OCI-LY1 (cell line): Measurements from ENCODE around the gene TRPM4.

ENCODE experiments used
- H2AFZ ChIP-seq: fragments of 200-600 bp; sonication (generic), shearing (Covaris generic); 2 replicates; pipeline ENCODE4 v1.6.0; 2014; ENCODE audit warnings: antibody characterized with exemption, mild to moderate bottlenecking, low read length
- H3F3A ChIP-seq: fragments of 200-600 bp; sonication (generic), shearing (Covaris generic); 2 replicates; pipeline ENCODE4 v1.6.0; 2014; ENCODE audit warnings: mild to moderate bottlenecking, antibody characterized with exemption, low read length, moderate library complexity; ENCODE audit not compliant: insufficient read depth
- H3K27ac ChIP-seq: fragments of 200-600 bp; sonication (generic); 2 replicates; pipeline ENCODE4 v1.5.1; 2014; ENCODE audit warnings: low read length, mixed run types, mild to moderate bottlenecking, low read depth; ENCODE audit not compliant: poor library complexity, severe bottlenecking
- H3K27me3 ChIP-seq: fragments of 200-600 bp; sonication (generic); 2 replicates; pipeline ENCODE4 v1.6.0; 2014; ENCODE audit warnings: antibody characterized with exemption, mild to moderate bottlenecking, low read length, moderate library complexity; ENCODE audit not compliant: insufficient read depth
- H3K36me3 ChIP-seq: fragments of 200-600 bp; sonication (generic); 2 replicates; pipeline ENCODE4 v1.6.1; 2014; ENCODE audit warnings: mild to moderate bottlenecking, antibody characterized with exemption, low read length, moderate library complexity, mixed read lengths; ENCODE audit not compliant: insufficient read depth
- H3K4me1 ChIP-seq: fragments of 200-600 bp; sonication (generic); 2 replicates; pipeline ENCODE4 v1.5.1; 2014; ENCODE audit warnings: mild to moderate bottlenecking, low read length, moderate library complexity; ENCODE audit not compliant: insufficient read depth, severe bottlenecking
- H3K4me2 ChIP-seq: fragments of 200-600 bp; sonication (generic), shearing (Covaris generic); 2 replicates; pipeline ENCODE4 v1.6.1; 2014; ENCODE audit warnings: low read length
- H3K4me3 ChIP-seq: fragments of 200-600 bp; sonication (generic); 2 replicates; pipeline ENCODE4 v1.5.1; 2014; ENCODE audit warnings: low read length, low read depth, mild to moderate bottlenecking, mixed read lengths; ENCODE audit not compliant: poor library complexity, severe bottlenecking
- H3K79me2 ChIP-seq: fragments of 200-600 bp; shearing (Covaris generic); 2 replicates; pipeline ENCODE4 v1.6.1; 2016; ENCODE audit warnings: mixed run types, low read length, mixed read lengths; ENCODE audit not compliant: insufficient read depth
- H3K9ac ChIP-seq: fragments of 200-600 bp; sonication (generic), shearing (Covaris generic); 2 replicates; pipeline ENCODE4 v1.6.1; 2014; ENCODE audit warnings: mild to moderate bottlenecking, low read length, mixed read lengths
- H3K9me2 ChIP-seq: fragments of 200-600 bp; sonication (generic), shearing (Covaris generic); 2 replicates; pipeline ENCODE4 v1.6.1; 2014; ENCODE audit warnings: low read depth, mild to moderate bottlenecking, low read length, mixed read lengths
- H3K9me3 ChIP-seq: fragments of 200-600 bp; shearing (Covaris generic); 2 replicates; pipeline ENCODE4 v1.6.1; 2014; ENCODE audit warnings: low read length, mixed read lengths
- H4K20me1 ChIP-seq: fragments of 200-600 bp; sonication (generic), shearing (Covaris generic); 2 replicates; pipeline ENCODE4 v1.6.0; 2016; ENCODE audit warnings: mild to moderate bottlenecking, low read length; ENCODE audit not compliant: insufficient read depth
- CTCF ChIP-seq: fragments of 200-600 bp; sonication (generic), shearing (Covaris generic); IDR thresholded peaks from 2 replicates; pipeline ENCODE4 v1.5.1; 2017; ENCODE audit warnings: mild to moderate bottlenecking, antibody characterized with exemption, low read length, moderate library complexity, mixed read lengths
- EZH2 ChIP-seq: fragments of 200-600 bp; sonication (generic), shearing (Covaris generic); IDR thresholded peaks from 2 replicates; pipeline ENCODE4 v1.8.0; 2017; ENCODE audit warnings: borderline replicate concordance, mixed run types, mild to moderate bottlenecking, antibody characterized with exemption, low read length, moderate library complexity, mixed read lengths

Gene TRPM4

GRCh38 chr19:49188626-49189200, 31.1 kb downstream of the TRPM4 start:
- no peaks in the 10 kb centered on the region for H3K4me1 ChIP-seq
- H3K9me3 ChIP-seq = peaks cover 7% of the 10 kb centered on the region
- TF ChIP-seq CTCF (no peak), EZH2 (no peak)
- no peaks in the 10 kb centered on the region for H3K9me2 ChIP-seq
- H3K4me3 ChIP-seq = no peak overlapping the region
- no peak overlapping the region for H3K9ac ChIP-seq
- H3K27me3 ChIP-seq = peaks cover 15% of the 10 kb centered on the region; the same call in 1 of the 2 replicates
- no peak overlapping the region for H2AFZ ChIP-seq
- no peaks in the 10 kb centered on the region for H3F3A ChIP-seq
- no peaks in the 10 kb centered on the region for H4K20me1 ChIP-seq
- H3K36me3 ChIP-seq = no peaks in the 10 kb centered on the region; the same call in 1 of the 2 replicates
- no peak overlapping the region for H3K27ac ChIP-seq
- H3K79me2 ChIP-seq = no peaks in the 10 kb centered on the region
- H3K4me2 ChIP-seq = no peak overlapping the region

DNA sequence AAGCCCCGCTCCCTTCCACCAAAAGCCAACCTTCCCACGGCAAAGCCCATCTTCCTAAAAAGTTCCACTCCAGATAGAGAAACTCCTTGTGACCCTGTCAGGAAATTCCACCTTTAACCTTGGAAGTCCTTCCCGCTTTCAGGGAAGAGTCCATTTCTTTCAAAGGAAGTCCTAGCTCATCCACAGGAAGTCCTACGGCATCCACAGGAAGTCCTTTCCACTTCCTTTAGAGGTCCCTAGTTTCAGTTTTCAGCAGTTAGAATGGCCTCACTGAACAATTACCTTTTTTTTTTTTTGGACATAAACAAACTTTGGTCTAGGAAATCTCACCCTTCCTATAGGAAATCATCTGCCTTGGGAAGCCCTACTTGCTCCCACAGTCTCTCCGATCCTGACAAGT, 31.7 kb downstream of the TRPM4 start:
- no peak for TF ChIP-seq CTCF
- no peak for TF ChIP-seq EZH2
- Histone ChIP-seq H3K4me1 (no peaks in the 10 kb centered on the region), H3K27ac (no peak overlapping the region), H3K27me3 (peaks cover 15% of the 10 kb centered on the region; the same call in 1 of the 2 replicates), H3F3A (no peaks in the 10 kb centered on the region), H4K20me1 (no peaks in the 10 kb centered on the region), H3K9ac (no peak overlapping the region), H2AFZ (no peak overlapping the region), H3K36me3 (no peaks in the 10 kb centered on the region; the same call in 1 of the 2 replicates), H3K4me2 (no peak overlapping the region), H3K9me3 (peaks cover 4% of the 10 kb centered on the region; the same call in 1 of the 2 replicates), H3K79me2 (no peaks in the 10 kb centered on the region), H3K9me2 (no peaks in the 10 kb centered on the region), H3K4me3 (no peak overlapping the region)

- Histone ChIP-seq H3K9ac (no peak overlapping the region), H3K4me1 (no peaks in the 10 kb centered on the region), H4K20me1 (no peaks in the 10 kb centered on the region), H3F3A (no peaks in the 10 kb centered on the region), H3K4me2 (no peak overlapping the region), H3K27ac (no peak overlapping the region), H3K36me3 (no peaks in the 10 kb centered on the region; the same call in 1 of the 2 replicates), H3K79me2 (no peaks in the 10 kb centered on the region), H2AFZ (no peak overlapping the region), H3K9me3 (0 out of 2 replicates have a peak, but pooled peaks cover 3% of the 10 kb centered on the region), H3K27me3 (peaks cover 15% of the 10 kb centered on the region; the same call in 1 of the 2 replicates), H3K9me2 (no peaks in the 10 kb centered on the region), H3K4me3 (no peak overlapping the region)
- TF ChIP-seq CTCF (no peak), EZH2 (no peak)
Measured at GRCh38 chr19:49190781-49191180, 33.2 kb downstream of the TRPM4 start.
